K562 (cell line): ENCODE data around the gene PDIA2. TPM values are rescaled to one million over a fixed set of nuclear protein-coding genes. Genes with fewer than 3 reads are reported as not detected.
A peak's percentile ranks its signal among the peaks of the same experiment; 100 is the strongest.

Source experiments
- ATAC-seq: fragments of 200-7000 bp; cut with Tn5 transposase; 3 replicates; pipeline ENCODE4 v1.9.1; 2020; ENCODE audit warnings: moderate library complexity
- BruUV-seq: library from RNA; stranded (reverse); fragments of 400-500 nt; replicated peaks from 2 replicates; lab custom pipeline; 2021; lab: Mats Ljungman, UMichigan
- CTCF ChIA-PET: fragments of 300-600 bp; formaldehyde crosslinking; extraction: SDS; loops from one replicate; lab custom pipeline; 2021; ENCODE audit warnings: low intra/inter-chr PET ratio; lab: Yijun Ruan, JAX
- POLR2A ChIA-PET: fragments of 300-600, 350-650 bp; sonication (Branson Sonifier 250); formaldehyde crosslinking; extraction: SDS; loops from one replicate; lab custom pipeline; 2021; ENCODE audit warnings: antibody characterized with exemption, inconsistent platforms; lab: Yijun Ruan, JAX
- DNase-seq, 4 experiments: peaks; one replicate each; pipeline versions ENCODE4 v3.0.0 to v3.0.0-alpha.2; 2011 to 2018; ENCODE audit warnings: low spot score in 3 of 4, mixed read lengths in 3 of 4; ENCODE audit errors: extremely low read depth in 1 of 4
- FAIRE-seq: peaks from 2 replicates; lab custom pipeline; 2011; peaks lifted over from hg19 to GRCh38; lab: Jason Lieb, UNC
- H2AFZ ChIP-seq: 2 replicates; pipeline ENCODE4 v1.6.0; 2011; ENCODE audit warnings: low read depth, low read length, control low read depth, inconsistent platforms
- H3K27ac ChIP-seq: fragments of 200-600 bp; 3 replicates; pipeline ENCODE4 v1.8.0; 2011; ENCODE audit warnings: low read depth, mild to moderate bottlenecking, control low read depth, inconsistent platforms, low read length, moderate library complexity, mixed read lengths; ENCODE audit errors: extremely low read depth
- H3K27me3 ChIP-seq, 2 experiments: fragments of 300-600 bp in 1 of 2; 2 replicates in 1 of 2; 3 replicates in 1 of 2; pipeline versions ENCODE4 v1.6.0 to v1.8.0; 2011; ENCODE audit warnings: inconsistent platforms in 2 of 2, low read length in 2 of 2, mild to moderate bottlenecking in 1 of 2, mixed read lengths in 1 of 2, moderate library complexity in 1 of 2; ENCODE audit not compliant: control insufficient read depth in 2 of 2, insufficient read depth in 2 of 2
- H3K36me3 ChIP-seq: fragments of 300-600 bp; 3 replicates; pipeline ENCODE4 v1.8.0; 2011; ENCODE audit warnings: mild to moderate bottlenecking, low read length, inconsistent platforms; ENCODE audit not compliant: control insufficient read depth, insufficient read depth
- H3K4me1 ChIP-seq, 2 experiments: fragments of 200-600 bp in 1 of 2; replicated peaks in 1 of 2; 2 replicates in 1 of 2; 3 replicates in 1 of 2; pipeline versions ENCODE4 v1.5.1 to v1.8.0; 2011; ENCODE audit warnings: inconsistent platforms in 2 of 2, low read length in 2 of 2, mild to moderate bottlenecking in 1 of 2, mixed read lengths in 1 of 2, moderate library complexity in 1 of 2; ENCODE audit not compliant: control insufficient read depth in 2 of 2, insufficient read depth in 2 of 2
- H3K4me2 ChIP-seq: 2 replicates; pipeline ENCODE4 v1.6.1; 2011; ENCODE audit warnings: low read length, control low read depth, inconsistent platforms, mixed read lengths; ENCODE audit not compliant: insufficient read depth
- H3K4me3 ChIP-seq: fragments of 200-600 bp; sonication (generic), shearing (Covaris generic); 2 replicates; pipeline ENCODE4 v1.5.1; 2016; ENCODE audit warnings: control low read depth, inconsistent platforms
- H3K79me2 ChIP-seq: fragments of 200-600 bp; 3 replicates; pipeline ENCODE4 v1.8.0; 2011; ENCODE audit warnings: low read length, inconsistent platforms; ENCODE audit not compliant: control insufficient read depth, insufficient read depth
- H3K9ac ChIP-seq, 2 experiments: 2 replicates each; pipeline versions ENCODE4 v1.6.0 to v1.6.1; 2011; ENCODE audit warnings: low read depth in 2 of 2, low read length in 2 of 2, control low read depth in 1 of 2, inconsistent platforms in 1 of 2, mild to moderate bottlenecking in 1 of 2, mixed read lengths in 1 of 2; ENCODE audit not compliant: insufficient read depth in 1 of 2
- H3K9me1 ChIP-seq: one replicate; pipeline ENCODE4 v1.6.0; 2011; ENCODE audit warnings: inconsistent platforms, mild to moderate bottlenecking, low read length, moderate library complexity; ENCODE audit not compliant: control insufficient read depth, insufficient read depth
- H3K9me3 ChIP-seq: replicated peaks from 2 replicates; pipeline ENCODE4 v1.5.1; 2011; ENCODE audit warnings: low read depth, low read length, inconsistent platforms; ENCODE audit not compliant: control insufficient read depth, insufficient read depth
- H4K20me1 ChIP-seq: replicated peaks from 2 replicates; pipeline ENCODE4 v1.6.1; 2011; ENCODE audit warnings: low read length, inconsistent platforms, mixed read lengths; ENCODE audit not compliant: control insufficient read depth, insufficient read depth
- MEF2D ChIP-seq: conservative IDR thresholded peaks from 2 replicates; pipeline ENCODE4 v1.6.1; 2016; ENCODE audit warnings: low read depth, missing genetic modification characterization, missing compliant biosample characterization
- NCOA6 ChIP-seq: fragments of 450-650 bp; IDR thresholded peaks from 2 replicates; pipeline ENCODE4 v1.6.1; 2017; ENCODE audit warnings: mild to moderate bottlenecking
- NR2C2 ChIP-seq, 2 experiments: fragments of 200-800 bp in 1 of 2; sonication (Bioruptor generic) in 1 of 2; sonication (generic) in 1 of 2; formaldehyde crosslinking in 1 of 2; IDR thresholded peaks; 2 replicates each; pipeline versions ENCODE4 v1.6.1 to v1.8.0; 2016 to 2022; ENCODE audit warnings: mild to moderate bottlenecking in 1 of 2, missing compliant biosample characterization in 1 of 2, missing genetic modification characterization in 1 of 2, missing genetic modification reagents in 1 of 2
- RAD21 ChIP-seq, 2 experiments: fragments of 250-450 bp in 1 of 2; fragments of 450-650 bp in 1 of 2; sonication (Bioruptor Pico) in 1 of 2; formaldehyde crosslinking in 1 of 2; IDR thresholded peaks in 1 of 2; conservative IDR thresholded peaks in 1 of 2; 2 replicates each; pipeline versions ENCODE4 v1.4.0 to v1.8.0; 2020 to 2022; ENCODE audit warnings: mild to moderate bottlenecking in 2 of 2, moderate library complexity in 1 of 2
- RBM39 ChIP-seq: fragments of 200-400 bp; formaldehyde crosslinking; optimal IDR thresholded peaks from 2 replicates; pipeline ENCODE3; 2018; ENCODE audit warnings: low read depth, low read length
- SMAD2 ChIP-seq: fragments of 150-350 bp; IDR thresholded peaks from 2 replicates; pipeline ENCODE4 v1.6.1; 2014; ENCODE audit warnings: low read depth, mild to moderate bottlenecking, low read length
- SMC3 ChIP-seq: conservative IDR thresholded peaks from 2 replicates; pipeline ENCODE4 v1.6.1; 2011; ENCODE audit warnings: low read depth, low read length, improper control_type of control experiment; ENCODE audit not compliant: insufficient read depth
- ZNF121 ChIP-seq: sonication (generic); formaldehyde crosslinking; conservative IDR thresholded peaks from 2 replicates; pipeline ENCODE4 v1.8.0; 2022; ENCODE audit warnings: missing genetic modification reagents
- WGBS: fragments of 100-300 bp; shearing (Covaris generic); methylation state at CpG from one replicate; pipeline ENCODE4 v1.1.6; 2016; ENCODE audit warnings: low coverage, mixed read lengths; ENCODE audit not compliant: insufficient coverage; ENCODE audit errors: missing lambda C conversion rate; 5-methylcytosine and 5-hydroxymethylcytosine counted together
- in situ Hi-C: fragments of 300-500 bp; cut with MboI; formaldehyde crosslinking; loops from 4 replicates; pipeline ENCODE4 v1.15.0; 2018; ENCODE audit warnings: inconsistent platforms, mixed read lengths
- intact Hi-C: fragments of 100-400 bp; cut with micrococcal nuclease; formaldehyde crosslinking; loops from 2 replicates; pipeline ENCODE4 v1.14.2; 2022
- polyA plus RNA-seq, 8 experiments: library from polyadenylated mRNA; depleted of rRNA in 4 of 8; stranded (reverse) in 5 of 8; unstranded in 3 of 8; fragments of >200 nt; fragmentation: Nextera tagmentation in 2 of 8; fragmentation: Illumina TruSeq in 1 of 8; extraction: Ambion mirVana in 2 of 8; extraction: Trizol in 1 of 8; gene quantifications; 2 replicates each; pipeline versions ENCODE4 v1.2.1 to v1.2.3, GENCODE V29; 2011 to 2014; ENCODE audit warnings: inconsistent platforms in 1 of 8, missing spikeins in 1 of 8
- total RNA-seq, 7 experiments: library from RNA; depleted of rRNA in 6 of 7; stranded (reverse); fragments of >200 nt in 6 of 7; fragmentation: Illumina TruSeq in 2 of 7; extraction: Trizol in 2 of 7; gene quantifications; 2 replicates each; pipeline versions ENCODE4 v1.2.1 to v1.2.3, GENCODE V29; 2011 to 2021; ENCODE audit warnings: low replicate concordance in 1 of 7
- TF ChIP-seq, protein P1 (sequence below): sonication (generic); formaldehyde crosslinking; IDR thresholded peaks from 2 replicates; pipeline ENCODE4 v1.8.0; 2023; ENCODE audit warnings: missing genetic modification reagents, mild to moderate bottlenecking, borderline replicate concordance
- TF ChIP-seq, protein P2 (sequence below): fragments of 250-450 bp; sonication (Bioruptor Pico); IDR thresholded peaks from 2 replicates; pipeline ENCODE4 v1.4.0; 2020; ENCODE audit warnings: mild to moderate bottlenecking, moderate library complexity
- TF ChIP-seq, protein P3 (sequence below): IDR thresholded peaks from 3 replicates; pipeline ENCODE4 v1.6.1; 2011; ENCODE audit warnings: borderline replicate concordance, mild to moderate bottlenecking; ENCODE audit not compliant: insufficient read length, insufficient read depth

PDIA2 gene
- total and polyA plus RNA-seq, 9 of the 15 experiments (the other 6 are each of a cell fraction or from before 2014, with no cell fraction given), result 0.13 to 0.92 (median 0.23) TPM; not detected in 4

DNA sequence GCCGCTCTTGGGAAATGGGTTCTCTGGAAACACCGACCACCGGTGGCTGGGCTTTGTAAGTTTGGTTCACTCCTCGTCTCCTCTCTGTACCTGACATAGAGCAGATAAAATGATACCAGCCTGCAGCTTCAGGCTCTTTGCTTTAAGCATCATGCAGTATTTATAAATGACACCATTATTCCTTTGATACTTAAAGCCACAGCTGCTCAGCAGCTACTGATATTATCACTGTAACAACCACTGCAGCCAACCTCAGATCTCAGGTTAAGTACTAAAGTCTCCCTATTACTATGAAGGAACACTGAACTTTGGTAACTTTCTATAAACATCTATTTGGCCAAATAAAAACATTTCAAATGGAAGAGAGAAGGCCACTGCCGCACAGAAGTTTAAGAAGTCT lies 34.6 kb downstream of the PDIA2 start (continued):
- TF ChIP-seq, protein P1, sequence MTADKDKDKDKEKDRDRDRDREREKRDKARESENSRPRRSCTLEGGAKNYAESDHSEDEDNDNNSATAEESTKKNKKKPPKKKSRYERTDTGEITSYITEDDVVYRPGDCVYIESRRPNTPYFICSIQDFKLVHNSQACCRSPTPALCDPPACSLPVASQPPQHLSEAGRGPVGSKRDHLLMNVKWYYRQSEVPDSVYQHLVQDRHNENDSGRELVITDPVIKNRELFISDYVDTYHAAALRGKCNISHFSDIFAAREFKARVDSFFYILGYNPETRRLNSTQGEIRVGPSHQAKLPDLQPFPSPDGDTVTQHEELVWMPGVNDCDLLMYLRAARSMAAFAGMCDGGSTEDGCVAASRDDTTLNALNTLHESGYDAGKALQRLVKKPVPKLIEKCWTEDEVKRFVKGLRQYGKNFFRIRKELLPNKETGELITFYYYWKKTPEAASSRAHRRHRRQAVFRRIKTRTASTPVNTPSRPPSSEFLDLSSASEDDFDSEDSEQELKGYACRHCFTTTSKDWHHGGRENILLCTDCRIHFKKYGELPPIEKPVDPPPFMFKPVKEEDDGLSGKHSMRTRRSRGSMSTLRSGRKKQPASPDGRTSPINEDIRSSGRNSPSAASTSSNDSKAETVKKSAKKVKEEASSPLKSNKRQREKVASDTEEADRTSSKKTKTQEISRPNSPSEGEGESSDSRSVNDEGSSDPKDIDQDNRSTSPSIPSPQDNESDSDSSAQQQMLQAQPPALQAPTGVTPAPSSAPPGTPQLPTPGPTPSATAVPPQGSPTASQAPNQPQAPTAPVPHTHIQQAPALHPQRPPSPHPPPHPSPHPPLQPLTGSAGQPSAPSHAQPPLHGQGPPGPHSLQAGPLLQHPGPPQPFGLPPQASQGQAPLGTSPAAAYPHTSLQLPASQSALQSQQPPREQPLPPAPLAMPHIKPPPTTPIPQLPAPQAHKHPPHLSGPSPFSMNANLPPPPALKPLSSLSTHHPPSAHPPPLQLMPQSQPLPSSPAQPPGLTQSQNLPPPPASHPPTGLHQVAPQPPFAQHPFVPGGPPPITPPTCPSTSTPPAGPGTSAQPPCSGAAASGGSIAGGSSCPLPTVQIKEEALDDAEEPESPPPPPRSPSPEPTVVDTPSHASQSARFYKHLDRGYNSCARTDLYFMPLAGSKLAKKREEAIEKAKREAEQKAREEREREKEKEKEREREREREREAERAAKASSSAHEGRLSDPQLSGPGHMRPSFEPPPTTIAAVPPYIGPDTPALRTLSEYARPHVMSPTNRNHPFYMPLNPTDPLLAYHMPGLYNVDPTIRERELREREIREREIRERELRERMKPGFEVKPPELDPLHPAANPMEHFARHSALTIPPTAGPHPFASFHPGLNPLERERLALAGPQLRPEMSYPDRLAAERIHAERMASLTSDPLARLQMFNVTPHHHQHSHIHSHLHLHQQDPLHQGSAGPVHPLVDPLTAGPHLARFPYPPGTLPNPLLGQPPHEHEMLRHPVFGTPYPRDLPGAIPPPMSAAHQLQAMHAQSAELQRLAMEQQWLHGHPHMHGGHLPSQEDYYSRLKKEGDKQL, result no peak
- no peak for TF ChIP-seq ZNF121 (CRISPR knock-in tag)

DNA sequence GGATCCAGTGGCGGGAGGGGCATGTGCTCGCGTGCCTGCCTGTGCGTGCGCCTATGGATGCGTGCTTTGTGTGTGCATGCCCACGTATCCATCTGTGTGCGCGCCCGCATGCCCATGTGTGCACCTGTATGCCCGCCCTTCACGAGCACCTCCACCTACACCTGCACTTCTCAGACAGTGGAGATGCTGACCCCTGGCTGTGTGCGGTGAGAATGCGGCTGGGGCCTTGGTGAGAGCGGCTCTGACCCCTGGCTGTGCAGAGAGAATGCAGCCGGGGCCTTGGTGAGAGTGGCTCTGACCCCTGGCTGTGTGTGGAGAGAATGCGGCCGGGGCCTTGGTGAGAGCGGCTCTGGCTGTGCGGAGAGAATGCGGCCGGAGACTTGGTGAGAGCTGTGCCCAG lies 35.7 kb downstream of the PDIA2 start:
- peaks cover 91% of the 10 kb centered on the region for H3K79me2 ChIP-seq
- H3K9me3 ChIP-seq, result no peaks in the 10 kb centered on the region
- no peak overlapping the region for H3K4me2 ChIP-seq
- ATAC-seq, result peak; percentile 88
- 96% methylated on average over 18 of the region's 22 CpGs for WGBS
- H3K9me1 ChIP-seq, result peaks cover under 1% of the 10 kb centered on the region
- DNase-seq, result peak in 2 of 4 experiments; percentile 37 to 43
- H3K27me3 ChIP-seq, result no peaks in the 10 kb centered on the region
- ChIA-PET POLR2A (interaction anchor here (0.7 kb wide), 1 partner anchor 62 kb away, joined by 3 read pairs; no protein-coding TSS in a partner anchor), CTCF (interaction anchor here (0.6 kb wide), 1 partner anchor 116 kb away, joined by 8 read pairs; no protein-coding TSS in a partner anchor)
- H3K4me1 ChIP-seq, result peaks cover 2 to 49% of the 10 kb centered on the region in 2 experiments; a peak in 4 of 5 replicates
- H2AFZ ChIP-seq, result no peak overlapping the region
- intact Hi-C loops (no loop called here), in situ Hi-C loops (no loop called here)
- BruUV-seq, result no TSS peak
- H3K4me3 ChIP-seq, result no peak overlapping the region
- peak overlapping the region in 1 of 2 experiments; percentile 4; a peak in 1 of 4 replicates for H3K9ac ChIP-seq
- peaks cover 62% of the 10 kb centered on the region for H3K36me3 ChIP-seq
- no peak overlapping the region for H3K27ac ChIP-seq
- FAIRE-seq, result no peak
- H4K20me1 ChIP-seq, result peaks cover 25% of the 10 kb centered on the region; the same call in 1 of the 2 replicates
- TF ChIP-seq, protein P2, sequence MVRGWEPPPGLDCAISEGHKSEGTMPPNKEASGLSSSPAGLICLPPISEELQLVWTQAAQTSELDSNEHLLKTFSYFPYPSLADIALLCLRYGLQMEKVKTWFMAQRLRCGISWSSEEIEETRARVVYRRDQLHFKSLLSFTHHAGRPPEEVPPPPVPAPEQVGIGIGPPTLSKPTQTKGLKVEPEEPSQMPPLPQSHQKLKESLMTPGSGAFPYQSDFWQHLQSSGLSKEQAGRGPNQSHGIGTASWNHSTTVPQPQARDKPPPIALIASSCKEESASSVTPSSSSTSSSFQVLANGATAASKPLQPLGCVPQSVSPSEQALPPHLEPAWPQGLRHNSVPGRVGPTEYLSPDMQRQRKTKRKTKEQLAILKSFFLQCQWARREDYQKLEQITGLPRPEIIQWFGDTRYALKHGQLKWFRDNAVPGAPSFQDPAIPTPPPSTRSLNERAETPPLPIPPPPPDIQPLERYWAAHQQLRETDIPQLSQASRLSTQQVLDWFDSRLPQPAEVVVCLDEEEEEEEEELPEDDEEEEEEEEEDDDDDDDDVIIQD (CRISPR knock-in tag), result no peak
- TF ChIP-seq, protein P3, sequence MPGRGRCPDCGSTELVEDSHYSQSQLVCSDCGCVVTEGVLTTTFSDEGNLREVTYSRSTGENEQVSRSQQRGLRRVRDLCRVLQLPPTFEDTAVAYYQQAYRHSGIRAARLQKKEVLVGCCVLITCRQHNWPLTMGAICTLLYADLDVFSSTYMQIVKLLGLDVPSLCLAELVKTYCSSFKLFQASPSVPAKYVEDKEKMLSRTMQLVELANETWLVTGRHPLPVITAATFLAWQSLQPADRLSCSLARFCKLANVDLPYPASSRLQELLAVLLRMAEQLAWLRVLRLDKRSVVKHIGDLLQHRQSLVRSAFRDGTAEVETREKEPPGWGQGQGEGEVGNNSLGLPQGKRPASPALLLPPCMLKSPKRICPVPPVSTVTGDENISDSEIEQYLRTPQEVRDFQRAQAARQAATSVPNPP, result no peak
- TF ChIP-seq SMC3, result 0 out of 2 replicates have a peak, but pooled peaks have one; percentile 8
- TF ChIP-seq RBM39, result no peak
- no peak for TF ChIP-seq NR2C2 (CRISPR knock-in tag; IDR thresholded peaks at IDR 0.05)
- TF ChIP-seq NR2C2 (tag; IDR thresholded peaks at IDR 0.05), result no peak
- no peak for TF ChIP-seq SMAD2
- no peak for TF ChIP-seq MEF2D (tag)
- no peak for TF ChIP-seq NCOA6
- TF ChIP-seq RAD21 (CRISPR knock-in tag; conservative IDR thresholded peaks at IDR 0.05 in 1 of 2, IDR thresholded peaks at IDR 0.05 in 1 of 2), result peak in 1 of 2 experiments; percentile 16; a peak in 1 of 4 replicates
